Activated naive CD4-positive, alpha-beta T cell treated with anti-CD3 and anti-CD28 coated beads, Interleukin-2, amount 50 U/mL, for 24 hours (primary cell): ENCODE data around the gene EDIL3.

Source experiments
- H3K27ac Mint-ChIP-seq: one replicate; pipeline ENCODE4 v1.8.0; 2021; ENCODE audit warnings: mild to moderate bottlenecking, mixed read lengths
- H3K27me3 Mint-ChIP-seq: one replicate; pipeline ENCODE4 v1.8.0; 2021; ENCODE audit warnings: mixed read lengths
- H3K36me3 Mint-ChIP-seq: one replicate; pipeline ENCODE4 v1.8.0; 2021; ENCODE audit warnings: mixed read lengths
- H3K4me1 Mint-ChIP-seq: one replicate; pipeline ENCODE4 v1.8.0; 2021; ENCODE audit warnings: mixed read lengths
- H3K4me3 Mint-ChIP-seq: one replicate; pipeline ENCODE4 v1.8.0; 2021; ENCODE audit warnings: mild to moderate bottlenecking, mixed read lengths
- H3K9me3 Mint-ChIP-seq: one replicate; pipeline ENCODE4 v1.8.0; 2021; ENCODE audit warnings: mixed read lengths

EDIL3 gene

DNA sequence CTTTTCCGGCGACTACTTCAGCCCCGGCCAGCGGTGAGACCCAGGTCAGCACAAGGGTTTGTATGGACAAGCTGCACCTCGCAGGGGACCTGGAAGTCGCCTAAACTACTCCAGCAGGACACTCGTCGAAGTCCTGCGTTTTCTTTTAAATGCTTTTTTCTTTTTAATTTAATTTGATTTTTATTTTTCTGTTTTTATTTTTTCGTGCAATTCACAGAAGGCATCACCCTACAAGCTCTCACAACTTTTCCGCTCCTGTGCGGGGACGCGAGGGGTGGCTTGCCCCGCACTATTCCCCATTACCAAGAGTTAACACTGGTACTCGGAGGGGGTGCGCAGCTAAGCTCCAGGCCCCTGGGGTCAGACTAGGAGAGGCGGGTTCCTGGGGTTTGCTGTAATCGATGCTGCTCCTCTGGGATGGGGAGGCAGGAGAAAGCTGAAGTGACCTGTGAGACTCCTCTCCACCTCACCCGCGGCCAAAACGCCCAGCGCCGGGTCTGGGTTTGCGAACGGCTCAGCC is 1.3 kb downstream of the EDIL3 start:
- Mint-ChIP-seq H3K4me1 (no peaks in the 10 kb centered on the region), H3K9me3 (no peaks in the 10 kb centered on the region), H3K4me3 (no peak overlapping the region), H3K27ac (no peak overlapping the region), H3K36me3 (no peaks in the 10 kb centered on the region), H3K27me3 (peaks cover 34% of the 10 kb centered on the region)

DNA sequence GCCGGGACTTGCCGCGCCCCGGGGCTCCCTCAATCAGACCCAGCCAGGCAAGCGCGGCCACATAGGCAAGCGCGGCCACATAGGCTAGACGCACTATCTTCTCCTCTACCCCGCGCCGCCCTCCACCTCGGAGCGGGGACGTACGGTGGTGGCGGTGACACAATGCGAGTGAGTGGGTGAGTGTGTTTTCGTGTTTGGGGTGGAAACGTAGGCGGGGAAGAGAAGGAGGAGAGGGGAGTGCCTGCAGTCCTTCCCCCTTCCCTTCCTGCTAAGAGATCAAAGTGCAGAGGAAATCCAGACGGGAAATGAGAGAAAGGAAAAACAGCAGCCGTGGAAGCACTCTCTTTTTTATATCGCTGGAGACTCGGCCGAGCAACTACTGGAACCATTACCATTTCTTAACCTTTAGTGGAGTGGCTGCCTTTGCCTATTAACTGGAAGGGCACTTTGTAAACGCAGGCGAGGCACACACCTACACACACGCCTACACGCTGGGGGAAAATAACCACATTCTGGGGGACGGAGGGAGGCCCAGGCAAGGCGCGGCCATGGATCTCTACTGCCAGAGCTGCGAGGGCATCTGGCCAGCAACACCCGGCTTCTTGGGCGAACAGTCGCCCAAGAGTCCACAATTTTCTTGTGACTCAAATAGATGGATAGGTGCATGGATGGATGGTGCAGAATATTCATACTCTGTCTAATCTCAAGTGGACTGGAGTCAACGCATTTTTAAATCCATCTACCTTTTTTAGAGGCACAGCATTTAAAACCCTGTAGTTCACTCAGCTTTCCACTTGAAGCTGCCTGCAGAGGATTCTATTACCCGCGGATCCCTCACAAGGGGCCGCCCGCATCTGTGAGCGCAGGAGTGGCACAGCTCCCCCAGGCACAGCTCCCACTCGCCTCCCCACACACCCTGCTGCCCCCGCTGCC is 2.1 kb downstream of the EDIL3 start:
- H3K36me3 Mint-ChIP-seq = no peaks in the 10 kb centered on the region
- no peaks in the 10 kb centered on the region for H3K4me1 Mint-ChIP-seq
- H3K4me3 Mint-ChIP-seq = no peak overlapping the region
- H3K27me3 Mint-ChIP-seq = peaks cover 34% of the 10 kb centered on the region
- no peaks in the 10 kb centered on the region for H3K9me3 Mint-ChIP-seq
- no peak overlapping the region for H3K27ac Mint-ChIP-seq

DNA sequence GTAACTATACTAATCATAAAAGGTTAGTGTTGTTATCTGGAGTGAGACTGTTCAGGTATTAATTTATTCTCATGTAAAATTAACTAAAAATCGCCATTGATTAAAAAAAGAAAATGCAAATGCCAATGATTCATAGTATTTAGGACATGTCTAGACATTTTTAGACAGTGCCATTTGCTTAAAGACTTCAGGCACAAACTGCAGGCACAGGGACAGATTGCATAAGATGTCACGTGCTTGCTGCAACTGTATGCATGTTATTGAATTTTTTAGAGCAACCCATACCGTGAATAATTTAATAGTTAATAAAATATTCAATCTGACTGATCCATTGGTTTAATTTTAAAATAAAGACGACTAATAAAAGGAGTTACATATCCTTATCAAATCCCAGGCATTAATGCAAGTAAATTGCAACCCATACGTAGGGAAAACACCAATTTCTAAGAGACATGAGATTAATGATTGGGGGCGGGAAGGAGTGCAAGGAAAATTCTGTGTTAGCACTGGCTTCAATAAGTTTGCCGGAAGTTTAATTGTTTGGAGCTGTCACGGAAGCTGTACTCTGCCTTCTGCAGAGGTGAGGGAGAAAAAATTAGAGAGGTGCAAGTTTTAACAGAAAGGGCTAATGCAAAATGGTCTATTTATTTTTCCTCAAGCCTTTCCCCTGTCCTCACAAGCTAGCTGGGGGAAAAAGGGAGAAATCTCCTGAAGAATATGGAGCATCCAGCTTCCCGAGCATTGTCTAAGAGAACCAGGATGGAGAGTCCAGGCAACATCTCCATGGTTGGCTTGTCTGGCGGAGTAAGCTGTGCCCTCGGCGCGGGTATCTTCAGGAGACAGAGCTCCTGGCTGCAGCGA is 2.9 kb downstream of the EDIL3 start:
- no peaks in the 10 kb centered on the region for H3K9me3 Mint-ChIP-seq
- no peak overlapping the region for H3K27ac Mint-ChIP-seq

DNA sequence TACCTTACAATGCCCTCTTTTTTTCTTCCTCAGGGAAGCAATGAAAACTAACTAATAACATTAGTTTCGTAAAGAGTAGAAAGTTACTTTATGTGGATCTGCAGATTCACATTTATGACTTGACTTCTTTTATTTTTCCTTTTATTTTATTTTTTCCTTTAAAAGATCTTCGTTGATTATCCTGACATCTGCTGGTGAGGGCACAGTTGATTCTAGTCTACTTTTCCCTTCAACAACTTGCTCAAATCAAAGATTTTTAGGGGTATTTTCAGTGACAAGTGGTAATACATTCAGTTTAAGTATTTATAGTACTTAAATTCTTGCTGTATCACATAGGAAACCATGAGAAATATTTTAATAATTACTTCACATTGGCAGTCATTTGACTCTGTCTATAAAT is 4.9 kb downstream of the EDIL3 start:
- Mint-ChIP-seq H3K4me3 (no peak overlapping the region), H3K27me3 (peaks cover 15% of the 10 kb centered on the region), H3K4me1 (no peaks in the 10 kb centered on the region), H3K27ac (no peak overlapping the region), H3K36me3 (no peaks in the 10 kb centered on the region), H3K9me3 (no peaks in the 10 kb centered on the region)

More for the DNA sequence above, 2.9 kb downstream of the EDIL3 start:
- Mint-ChIP-seq H3K4me1 (no peaks in the 10 kb centered on the region), H3K27me3 (peaks cover 33% of the 10 kb centered on the region), H3K36me3 (no peaks in the 10 kb centered on the region), H3K4me3 (no peak overlapping the region)

DNA sequence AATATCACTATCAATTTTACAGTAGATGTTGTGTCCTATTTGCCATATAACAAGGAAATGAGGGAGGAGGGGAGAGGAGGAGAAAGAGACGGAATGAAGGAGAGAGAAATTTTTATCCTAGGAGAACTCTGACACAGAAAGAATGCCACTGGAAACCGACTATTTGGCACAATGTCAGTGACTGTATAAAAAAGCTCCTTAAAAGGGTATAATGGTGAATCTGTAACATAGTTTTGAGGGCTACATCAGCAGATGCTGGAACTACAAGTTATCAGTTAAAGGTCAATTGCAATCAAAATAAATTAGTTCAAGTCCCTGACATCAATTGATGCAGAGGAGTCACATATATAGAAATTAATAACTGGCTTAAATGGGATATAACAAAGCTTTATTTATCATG is 5.7 kb downstream of the EDIL3 start:
- Mint-ChIP-seq H3K27me3 (peaks cover 12% of the 10 kb centered on the region), H3K4me3 (no peak overlapping the region), H3K4me1 (no peaks in the 10 kb centered on the region), H3K9me3 (no peaks in the 10 kb centered on the region), H3K36me3 (no peaks in the 10 kb centered on the region), H3K27ac (no peak overlapping the region)

DNA sequence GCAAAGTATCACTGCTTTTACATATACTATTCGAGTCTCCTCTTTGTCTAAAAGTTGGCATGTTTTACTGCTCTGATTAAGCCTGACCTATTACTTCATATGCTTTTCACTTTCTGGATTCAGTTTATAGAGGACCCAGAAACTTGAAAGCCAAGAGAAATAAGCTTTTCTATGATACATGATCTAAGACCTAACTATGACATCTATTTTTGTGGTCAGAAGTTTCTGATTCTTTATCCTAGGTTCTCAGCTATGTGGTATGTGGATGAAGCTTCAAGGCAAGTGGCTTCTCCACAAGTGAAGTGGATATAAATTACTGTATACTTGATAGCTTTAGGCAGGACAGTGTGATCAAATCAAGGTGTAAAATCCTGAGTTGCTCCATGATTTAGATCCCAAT is 6.3 kb downstream of the EDIL3 start:
- Mint-ChIP-seq H3K4me3 (no peak overlapping the region), H3K36me3 (no peaks in the 10 kb centered on the region), H3K27me3 (peaks cover 10% of the 10 kb centered on the region), H3K27ac (no peak overlapping the region), H3K9me3 (no peaks in the 10 kb centered on the region), H3K4me1 (no peaks in the 10 kb centered on the region)

DNA sequence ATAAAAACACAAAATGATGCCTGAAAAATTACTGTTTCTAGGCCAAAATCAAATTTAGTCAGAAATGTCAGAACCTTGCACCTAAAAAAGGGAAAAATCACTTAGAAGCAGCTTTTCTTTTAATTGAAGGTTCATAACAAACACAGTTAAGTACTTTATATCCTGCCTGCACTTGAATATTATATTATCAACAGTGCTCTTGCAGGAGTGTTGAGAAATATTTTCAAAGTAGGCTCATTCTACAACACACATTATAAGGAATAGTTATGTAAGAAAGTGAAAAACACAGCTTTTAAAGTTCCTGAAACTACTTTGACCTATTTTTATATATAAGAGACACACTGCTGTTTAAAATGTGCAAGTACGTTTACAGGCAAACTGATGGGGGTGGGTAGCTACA is 8.3 kb downstream of the EDIL3 start:
- no peak overlapping the region for H3K4me3 Mint-ChIP-seq
- no peak overlapping the region for H3K27ac Mint-ChIP-seq
- no peaks in the 10 kb centered on the region for H3K9me3 Mint-ChIP-seq
- H3K36me3 Mint-ChIP-seq = no peaks in the 10 kb centered on the region
- H3K4me1 Mint-ChIP-seq = no peaks in the 10 kb centered on the region
- no peaks in the 10 kb centered on the region for H3K27me3 Mint-ChIP-seq

DNA sequence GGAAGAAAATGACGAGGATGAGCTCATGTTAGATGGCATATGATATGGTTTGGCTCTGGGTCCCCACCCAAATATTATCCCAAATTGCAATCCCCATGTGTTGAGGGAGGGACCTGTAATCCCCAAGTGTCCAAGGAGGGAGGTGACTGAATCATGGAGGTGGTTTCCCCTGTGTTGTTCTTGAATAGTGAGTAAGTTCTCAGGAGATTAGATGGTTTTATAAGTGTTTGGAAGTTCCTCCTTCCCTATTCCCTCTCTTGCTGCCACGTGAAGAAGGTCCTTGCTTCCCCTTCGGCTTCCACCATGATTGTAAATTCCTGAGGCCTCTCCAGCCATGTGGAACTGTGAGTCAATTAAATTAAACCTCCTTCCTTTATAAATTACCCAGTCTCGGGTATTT is 10.1 kb downstream of the EDIL3 start:
- no peaks in the 10 kb centered on the region for H3K4me1 Mint-ChIP-seq
- no peak overlapping the region for H3K27ac Mint-ChIP-seq
- H3K4me3 Mint-ChIP-seq = no peak overlapping the region
- no peaks in the 10 kb centered on the region for H3K27me3 Mint-ChIP-seq
- H3K9me3 Mint-ChIP-seq = no peaks in the 10 kb centered on the region
- H3K36me3 Mint-ChIP-seq = no peaks in the 10 kb centered on the region

DNA sequence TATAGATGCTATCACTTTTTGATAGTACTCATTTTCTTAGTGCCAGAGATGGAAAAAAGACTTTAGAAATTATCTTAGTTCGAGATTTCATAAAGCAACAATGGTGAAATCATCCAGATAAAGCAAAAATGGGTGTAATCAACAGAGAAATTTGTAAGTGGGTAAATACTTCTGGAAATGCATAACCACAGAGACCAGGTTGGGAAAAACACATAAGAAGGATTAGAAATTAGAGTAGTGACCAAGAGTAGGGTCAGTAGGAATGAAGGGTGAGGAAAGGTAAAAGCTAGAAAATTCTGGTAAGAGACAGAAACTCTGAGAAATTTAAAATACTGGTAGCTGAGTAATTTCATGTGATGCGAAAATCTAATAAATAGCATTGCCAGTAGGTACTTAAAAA is 11.2 kb downstream of the EDIL3 start:
- H3K4me1 Mint-ChIP-seq = no peaks in the 10 kb centered on the region
- no peaks in the 10 kb centered on the region for H3K36me3 Mint-ChIP-seq
- no peak overlapping the region for H3K4me3 Mint-ChIP-seq
- H3K27ac Mint-ChIP-seq = no peak overlapping the region
- H3K9me3 Mint-ChIP-seq = no peaks in the 10 kb centered on the region
- H3K27me3 Mint-ChIP-seq = no peaks in the 10 kb centered on the region

DNA sequence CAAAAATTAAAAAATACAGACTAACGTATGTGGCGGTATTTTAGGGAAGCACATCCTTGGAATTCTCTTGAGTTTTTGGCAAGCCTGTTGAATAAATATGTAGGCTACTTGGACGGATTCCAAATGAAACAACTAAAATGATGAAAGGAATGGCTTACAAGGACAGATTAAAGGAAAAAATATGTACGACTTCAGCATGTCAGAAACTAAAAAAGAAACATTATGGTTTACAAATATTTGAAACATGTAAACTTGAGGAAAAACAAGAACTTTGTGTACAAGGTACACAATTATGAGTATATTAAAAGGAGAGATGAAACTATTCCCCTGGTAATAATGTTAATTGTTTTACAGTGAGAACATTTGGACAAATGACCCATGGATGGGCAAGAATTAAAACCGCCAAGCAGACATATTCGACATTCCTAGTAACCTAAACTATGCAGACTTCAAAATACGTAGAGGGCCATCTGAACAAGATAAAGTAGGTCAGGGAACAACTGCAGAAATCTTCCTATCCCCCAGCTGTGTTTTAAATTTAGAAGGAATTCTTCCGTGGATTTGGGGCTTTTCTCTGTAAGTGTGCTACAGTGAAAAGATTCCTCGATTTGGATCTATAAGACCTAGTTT is 12.5 kb downstream of the EDIL3 start:
- H3K9me3 Mint-ChIP-seq = no peaks in the 10 kb centered on the region
- H3K4me1 Mint-ChIP-seq = no peaks in the 10 kb centered on the region
- no peak overlapping the region for H3K27ac Mint-ChIP-seq
- no peaks in the 10 kb centered on the region for H3K27me3 Mint-ChIP-seq
- H3K36me3 Mint-ChIP-seq = no peaks in the 10 kb centered on the region
- H3K4me3 Mint-ChIP-seq = no peak overlapping the region

DNA sequence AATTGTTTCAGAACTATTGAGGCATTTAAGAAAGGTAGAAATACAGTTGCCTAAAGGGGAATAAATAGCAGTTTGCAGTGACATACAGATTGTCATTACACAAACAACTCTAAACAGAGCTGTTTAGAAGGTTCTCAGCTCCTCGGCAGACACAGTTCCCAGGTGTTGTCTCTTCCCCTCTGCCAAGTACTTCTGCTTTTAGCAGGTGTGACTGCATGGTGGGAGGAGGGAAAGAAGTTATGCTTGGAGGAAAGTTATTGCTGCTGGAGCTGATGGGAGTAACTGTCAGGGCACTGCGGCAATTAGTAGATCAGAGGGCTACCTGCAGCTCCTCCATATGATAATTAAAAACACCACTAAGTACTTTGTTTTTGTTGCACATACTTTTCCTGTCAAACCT is 14.5 kb downstream of the EDIL3 start:
- Mint-ChIP-seq H3K9me3 (no peaks in the 10 kb centered on the region), H3K36me3 (no peaks in the 10 kb centered on the region), H3K27ac (no peak overlapping the region), H3K4me1 (no peaks in the 10 kb centered on the region), H3K4me3 (no peak overlapping the region), H3K27me3 (no peaks in the 10 kb centered on the region)

DNA sequence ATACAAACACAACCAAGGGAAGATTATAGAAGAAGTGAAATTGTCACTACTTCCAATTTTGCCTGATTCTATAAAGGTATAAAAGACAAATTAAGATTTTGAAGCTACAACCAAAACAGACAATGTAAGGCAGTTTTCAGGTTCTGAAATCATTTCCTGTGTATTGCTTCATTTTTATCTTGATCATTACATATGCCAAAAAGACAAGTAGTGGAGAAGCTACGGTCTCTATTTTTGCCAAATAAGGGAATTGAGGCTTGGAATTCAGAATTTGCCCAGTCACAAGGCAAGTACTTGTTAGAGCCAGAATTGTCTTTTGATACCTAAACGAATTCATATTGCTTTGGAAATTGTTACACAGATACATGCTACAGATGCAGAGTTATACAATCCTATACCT is 20.6 kb downstream of the EDIL3 start:
- Mint-ChIP-seq H3K36me3 (no peaks in the 10 kb centered on the region), H3K4me1 (no peaks in the 10 kb centered on the region), H3K27me3 (no peaks in the 10 kb centered on the region), H3K4me3 (no peak overlapping the region), H3K27ac (no peak overlapping the region), H3K9me3 (no peaks in the 10 kb centered on the region)

DNA sequence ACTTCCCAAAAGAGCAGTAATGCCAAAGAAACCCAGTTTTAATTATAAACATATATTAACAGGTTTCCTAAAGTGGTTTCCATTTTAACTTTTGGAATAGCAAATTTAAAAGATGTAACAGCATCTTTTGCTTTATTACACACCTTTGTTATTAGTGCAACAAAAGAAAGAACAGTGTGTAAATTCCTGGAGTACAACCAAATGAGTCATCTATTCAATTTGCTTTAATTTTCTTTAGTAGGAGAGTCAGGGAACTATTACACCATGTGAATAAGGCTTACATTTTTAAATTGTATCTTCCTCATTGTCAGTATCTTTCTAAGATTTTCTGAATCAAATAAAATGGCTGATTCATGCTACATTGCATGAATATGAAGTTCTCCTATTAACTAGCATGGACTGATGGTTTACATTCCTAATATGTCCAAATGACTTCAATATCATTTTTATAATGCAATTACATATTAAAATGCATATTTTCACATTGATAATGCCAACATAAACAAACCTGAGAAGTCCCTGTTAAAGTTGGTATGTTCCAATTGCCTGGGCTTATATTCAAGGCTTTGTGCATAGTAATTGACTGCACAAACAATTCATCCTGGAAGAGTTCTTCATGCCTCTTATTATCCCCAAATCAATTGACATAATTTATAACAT is 22.5 kb downstream of the EDIL3 start:
- Mint-ChIP-seq H3K9me3 (no peaks in the 10 kb centered on the region), H3K36me3 (no peaks in the 10 kb centered on the region), H3K27me3 (no peaks in the 10 kb centered on the region), H3K27ac (no peak overlapping the region), H3K4me1 (no peaks in the 10 kb centered on the region), H3K4me3 (no peak overlapping the region)

DNA sequence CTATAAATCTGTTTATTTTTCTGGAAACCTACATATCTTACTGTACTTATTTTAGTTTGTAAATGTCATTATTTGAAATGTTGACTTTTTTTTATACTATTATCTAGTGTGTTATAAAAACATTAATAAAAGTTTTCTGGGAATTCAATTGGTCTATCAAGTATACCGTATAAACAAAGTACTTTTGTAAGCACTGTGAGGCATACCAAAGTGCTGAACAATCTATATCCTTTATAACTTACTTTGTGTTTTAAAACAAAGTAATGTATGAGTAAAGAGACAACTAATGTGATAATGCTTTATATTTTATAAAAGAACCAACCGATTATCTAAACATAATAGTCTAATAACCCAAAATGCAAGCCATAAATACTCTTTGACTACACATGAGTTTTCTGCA is 23.1 kb downstream of the EDIL3 start:
- Mint-ChIP-seq H3K4me3 (no peak overlapping the region), H3K27me3 (no peaks in the 10 kb centered on the region), H3K27ac (no peak overlapping the region), H3K9me3 (peaks cover under 1% of the 10 kb centered on the region), H3K4me1 (no peaks in the 10 kb centered on the region), H3K36me3 (no peaks in the 10 kb centered on the region)

DNA sequence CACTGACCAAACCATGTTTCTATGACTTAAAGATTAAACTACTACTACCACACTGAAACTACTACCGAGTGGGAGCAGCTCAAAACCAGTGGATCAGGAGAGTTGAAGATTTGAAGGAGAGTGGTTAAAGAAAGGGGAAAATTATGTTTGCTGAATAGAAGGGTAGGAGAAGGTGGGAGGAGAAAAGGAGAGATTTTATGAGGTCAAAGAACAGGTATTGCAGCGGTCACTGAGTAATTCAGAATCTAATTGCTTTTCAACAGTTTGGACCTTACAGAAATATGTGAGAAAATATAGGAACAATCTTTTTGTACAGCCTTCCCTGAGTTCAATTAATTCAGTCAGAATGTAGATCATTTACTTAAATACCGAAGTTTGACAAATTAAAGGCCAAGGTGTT is 24.6 kb downstream of the EDIL3 start:
- H3K36me3 Mint-ChIP-seq = no peaks in the 10 kb centered on the region
- no peaks in the 10 kb centered on the region for H3K27me3 Mint-ChIP-seq
- H3K4me1 Mint-ChIP-seq = no peaks in the 10 kb centered on the region
- H3K9me3 Mint-ChIP-seq = peaks cover 4% of the 10 kb centered on the region
- H3K27ac Mint-ChIP-seq = no peak overlapping the region
- no peak overlapping the region for H3K4me3 Mint-ChIP-seq
